ENCODE measurements around the gene PLXNB2.

Gene PLXNB2

DNA sequence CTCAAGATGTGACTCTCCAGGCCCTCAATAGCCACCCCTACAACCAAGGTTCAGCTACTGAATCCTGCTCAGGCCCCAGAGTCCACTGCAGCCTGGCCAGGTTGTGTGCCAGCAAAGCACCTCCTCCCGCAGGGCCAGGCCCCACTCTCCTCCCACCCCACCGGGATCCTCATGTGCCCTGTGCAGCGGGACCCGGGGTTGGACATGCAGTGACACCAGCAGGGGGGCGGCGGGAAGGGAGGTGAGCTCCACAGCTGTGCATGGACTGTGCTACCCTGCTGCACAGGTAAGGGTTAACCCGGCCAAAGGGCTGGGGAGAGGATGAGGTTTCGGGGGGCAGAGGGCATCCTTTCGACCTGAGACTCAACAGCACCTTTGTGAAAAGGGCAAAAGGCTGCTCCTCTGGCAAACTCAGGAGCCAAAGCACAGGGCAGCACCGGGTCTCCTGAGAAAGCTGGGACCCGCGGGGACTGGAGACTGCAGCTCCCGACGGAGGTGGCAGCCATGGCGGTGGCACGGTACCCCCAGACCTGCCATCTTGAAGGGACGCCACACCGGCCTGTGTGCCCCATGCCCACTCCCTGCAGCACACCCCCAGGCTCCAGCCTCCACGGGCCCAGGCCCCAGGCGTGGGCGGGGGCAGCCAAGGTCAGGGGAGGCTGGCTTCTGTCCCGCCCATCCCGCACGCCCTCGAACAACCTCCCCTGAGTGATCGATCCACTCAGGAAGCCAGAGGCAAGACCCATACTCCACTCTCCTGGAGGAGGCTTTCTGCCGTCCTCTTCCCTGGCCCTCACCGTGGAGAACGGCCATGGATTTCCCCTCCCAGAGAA, 10.6 kb downstream of the PLXNB2 start:
- DNase-seq = no peak

DNA sequence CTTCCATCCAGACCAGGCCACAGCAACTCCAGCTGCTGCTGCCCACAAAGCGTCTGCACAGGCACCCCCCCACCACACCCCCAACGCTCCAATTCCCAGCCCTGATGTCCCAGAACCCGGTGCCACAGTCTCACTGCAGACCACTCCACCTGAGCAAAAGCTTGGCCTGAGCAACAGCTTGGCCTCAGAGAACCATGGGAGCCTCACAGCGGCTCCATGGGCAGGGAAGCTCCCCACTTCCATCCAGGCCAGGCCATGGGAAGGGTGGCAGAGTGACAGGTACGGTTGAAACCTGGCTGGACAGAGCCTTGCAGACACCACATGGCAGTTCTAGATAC, 13.2 kb downstream of the PLXNB2 start:
- no peak for DNase-seq

DNA sequence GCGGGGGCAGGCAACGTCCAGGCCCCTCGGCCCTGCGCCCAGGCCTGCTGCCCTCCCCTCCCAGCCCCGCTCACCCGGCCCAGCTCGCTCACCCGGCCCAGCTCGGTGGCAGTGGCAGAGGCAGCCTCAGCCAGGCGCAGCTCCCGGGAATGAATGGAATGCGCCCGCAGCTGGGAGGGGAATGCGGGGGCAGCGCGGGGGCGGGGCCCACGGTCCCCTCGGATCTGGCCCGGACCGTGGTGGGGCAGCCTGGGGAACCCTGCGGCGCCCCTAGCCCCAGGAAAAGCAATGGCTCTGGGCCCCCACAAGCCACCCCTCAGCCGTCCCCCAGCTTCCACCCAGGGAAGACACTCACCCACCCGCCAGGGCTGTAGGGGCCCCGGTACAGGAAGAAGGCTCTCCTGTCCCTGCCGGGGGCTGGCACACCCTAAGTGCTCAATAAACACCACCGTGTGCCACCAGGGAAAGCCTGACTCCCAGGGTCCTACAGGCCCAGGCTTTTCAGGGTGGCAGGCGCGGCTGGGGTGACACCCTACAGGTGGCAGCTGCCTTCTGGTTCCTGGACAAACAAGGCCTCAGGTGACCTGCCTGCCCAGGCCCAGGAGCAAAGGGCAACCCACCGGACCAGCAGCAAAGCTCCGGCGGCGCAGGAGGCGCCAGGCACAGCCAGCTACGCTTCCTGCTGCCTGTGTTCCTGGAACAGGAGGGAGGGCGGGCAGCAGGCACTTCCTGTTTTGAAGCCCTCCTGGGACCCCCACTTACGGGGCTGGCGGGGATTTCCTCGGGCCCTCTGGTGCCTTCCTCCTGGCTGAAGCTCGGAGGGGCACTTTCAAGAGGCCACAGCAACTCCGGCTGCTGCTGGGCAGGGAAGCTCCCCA, 13.8 kb downstream of the PLXNB2 start:
- no peak for DNase-seq

- no peak for DNase-seq
Measured at GRCh38 chr22:50292643-50293440, 14.6 kb downstream of the PLXNB2 start.

DNA sequence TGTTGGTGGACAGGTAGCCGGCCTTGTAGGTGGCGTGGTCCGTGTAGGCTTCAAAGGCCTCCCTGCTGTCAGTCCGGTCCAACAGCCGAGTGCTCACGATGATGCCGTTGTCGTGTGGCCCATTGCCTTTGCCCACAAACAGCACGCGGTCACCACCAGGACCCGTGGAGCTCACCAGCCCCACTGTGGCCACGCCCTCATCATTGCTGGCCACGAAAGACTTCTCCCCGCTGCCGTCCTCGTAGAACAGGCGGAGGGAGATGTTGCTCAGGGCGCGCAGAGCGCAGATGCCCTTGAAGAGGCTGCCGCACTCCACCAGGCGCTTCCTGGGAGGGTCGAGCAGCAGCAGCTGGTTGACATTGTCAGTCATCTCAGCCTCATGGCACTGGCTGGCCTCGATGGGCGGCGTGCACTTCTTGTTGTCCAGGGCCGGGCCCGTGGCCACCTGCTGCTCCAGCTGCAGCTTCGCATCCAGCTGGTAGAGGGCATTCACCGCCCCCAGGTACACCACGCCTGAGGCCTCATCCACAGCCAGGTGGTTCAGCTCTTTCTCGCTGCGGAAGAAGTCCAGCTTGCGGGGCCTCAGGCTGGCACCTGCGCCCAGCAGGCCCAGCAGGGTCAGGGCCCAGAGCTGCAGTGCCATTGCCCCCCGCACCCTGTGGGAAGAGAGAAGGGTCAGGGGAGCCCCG, 17.4 kb downstream of the PLXNB2 start:
- no peak for DNase-seq

DNA sequence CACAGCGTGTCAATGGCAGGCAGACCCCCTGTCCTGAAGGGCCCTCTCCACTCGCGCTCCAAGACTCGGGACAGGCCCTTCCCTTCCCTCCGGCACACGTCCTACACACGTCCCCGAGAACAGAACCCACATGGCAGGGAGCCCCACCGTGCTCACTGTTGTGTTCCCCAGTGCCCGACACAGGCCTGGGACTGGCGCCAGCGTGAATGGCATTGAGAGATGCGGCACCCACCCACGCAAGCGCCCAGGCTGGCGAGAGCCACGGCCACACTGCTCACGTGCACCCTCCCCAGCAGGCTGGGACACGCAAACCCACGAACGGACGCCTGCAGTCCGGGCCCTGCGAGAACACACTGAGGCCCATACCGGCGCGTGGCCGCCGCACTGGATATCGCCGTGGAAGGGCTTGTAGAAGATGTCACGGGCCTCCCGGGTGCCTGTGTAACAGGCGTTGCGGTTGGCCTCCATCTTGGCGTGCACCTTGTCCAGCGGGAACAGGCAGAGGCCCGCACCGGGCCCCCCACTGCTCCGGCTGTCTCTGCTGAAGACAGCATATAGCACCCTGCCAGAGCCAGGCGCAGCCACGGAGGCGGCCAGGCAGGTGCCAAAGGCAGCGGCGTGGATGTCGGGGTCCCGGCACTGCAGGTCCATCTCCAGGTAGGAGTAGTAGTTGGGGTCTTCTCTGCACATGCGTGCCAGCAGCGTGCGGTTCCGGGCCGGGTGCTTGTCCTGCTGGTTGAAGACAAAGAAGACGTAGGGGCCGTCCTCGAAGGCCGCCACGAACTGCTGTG, 18.1 kb downstream of the PLXNB2 start:
- no peak for DNase-seq

- no peak for DNase-seq
Measured at GRCh38 chr22:50287731-50288130, 19.7 kb downstream of the PLXNB2 start.

DNA sequence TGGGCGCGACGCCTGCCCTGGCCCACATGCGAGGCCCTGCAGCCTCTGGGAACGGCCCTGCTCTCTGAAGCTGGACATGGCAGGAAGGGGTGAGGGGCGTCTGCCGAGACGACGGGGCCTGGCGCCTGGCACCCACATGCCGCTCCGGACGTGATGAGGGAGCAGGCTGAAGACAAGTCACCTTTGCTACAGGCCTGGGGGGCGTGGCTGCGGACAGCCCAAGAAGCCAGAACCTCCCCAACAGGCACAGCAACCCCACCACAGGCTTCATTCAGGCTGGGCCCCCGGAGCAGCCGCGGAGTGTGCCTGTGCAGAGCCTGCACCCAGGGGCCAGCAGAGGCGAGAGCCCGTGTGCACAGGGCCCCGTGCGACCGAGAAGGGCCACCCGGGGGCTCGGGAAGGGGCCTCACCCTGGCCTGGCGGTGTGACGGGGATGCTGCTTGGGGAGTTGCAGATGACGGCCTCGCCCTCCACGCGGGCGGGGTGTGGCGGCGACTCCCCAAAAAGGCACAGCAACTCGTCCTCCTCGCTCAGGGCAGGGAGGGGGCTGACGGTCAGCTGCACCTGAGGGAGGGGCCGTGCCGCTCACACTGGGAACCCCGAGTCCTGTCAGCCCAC, 20.6 kb downstream of the PLXNB2 start:
- DNase-seq = no peak

DNA sequence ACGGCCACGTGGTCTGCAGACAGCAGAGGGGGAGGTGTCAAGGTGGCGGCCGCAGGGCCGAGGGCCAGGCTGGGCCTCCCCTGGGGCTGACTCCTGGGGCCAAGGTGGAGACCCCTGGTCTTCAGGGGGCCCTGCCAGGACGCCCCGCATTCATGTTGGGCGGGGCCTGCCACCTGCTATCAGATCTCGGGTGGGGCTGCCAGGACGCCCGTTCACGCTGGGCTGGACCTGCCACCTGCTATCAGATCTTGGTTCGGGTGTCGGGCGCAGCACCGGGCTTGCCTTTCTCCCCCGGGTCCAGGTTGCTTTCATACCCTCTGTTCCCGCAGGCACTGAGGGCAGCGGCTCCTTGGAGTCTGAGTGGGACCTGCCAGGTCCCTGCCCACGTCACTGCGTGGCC, 21.2 kb downstream of the PLXNB2 start:
- no peak for DNase-seq

DNA sequence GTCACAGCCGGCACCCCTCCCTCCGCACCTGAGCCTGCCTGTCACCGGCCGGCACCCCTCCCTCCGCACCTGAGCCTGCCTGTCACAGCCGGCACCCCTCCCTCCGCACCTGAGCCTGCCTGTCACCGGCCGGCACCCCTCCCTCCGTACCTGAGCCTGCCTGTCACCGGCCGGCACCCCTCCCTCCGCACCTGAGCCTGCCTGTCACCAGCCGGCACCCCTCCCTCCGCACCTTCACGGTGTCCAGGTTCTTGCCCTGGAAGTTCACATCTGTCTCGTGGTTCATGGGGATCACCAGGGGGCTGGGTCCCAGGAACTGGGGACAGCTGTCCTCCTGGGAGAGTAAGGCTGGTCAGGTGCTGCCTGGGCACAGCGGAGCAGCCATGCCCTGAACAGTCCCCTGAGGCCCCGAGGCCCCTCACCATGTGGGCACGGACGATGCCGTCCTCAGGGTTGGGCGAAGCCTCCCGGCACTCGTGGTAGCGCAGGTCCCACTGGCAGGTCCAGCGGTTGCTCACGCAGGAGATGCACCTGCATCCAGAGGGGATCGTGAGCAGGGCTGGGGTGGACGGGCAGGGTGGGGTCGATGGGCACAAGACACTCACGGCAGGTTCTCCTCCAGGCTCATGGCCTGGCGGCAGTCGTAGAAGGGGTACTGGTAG, 21.7 kb downstream of the PLXNB2 start:
- DNase-seq = no peak

GRCh38 chr22:50284479-50284878, 23.0 kb downstream of the PLXNB2 start:
- no peak for DNase-seq

- DNase-seq = no peak
Measured at GRCh38 chr22:50283821-50284220, 23.6 kb downstream of the PLXNB2 start.

GRCh38 chr22:50282361-50283155, 24.9 kb downstream of the PLXNB2 start:
- DNase-seq = no peak

DNA sequence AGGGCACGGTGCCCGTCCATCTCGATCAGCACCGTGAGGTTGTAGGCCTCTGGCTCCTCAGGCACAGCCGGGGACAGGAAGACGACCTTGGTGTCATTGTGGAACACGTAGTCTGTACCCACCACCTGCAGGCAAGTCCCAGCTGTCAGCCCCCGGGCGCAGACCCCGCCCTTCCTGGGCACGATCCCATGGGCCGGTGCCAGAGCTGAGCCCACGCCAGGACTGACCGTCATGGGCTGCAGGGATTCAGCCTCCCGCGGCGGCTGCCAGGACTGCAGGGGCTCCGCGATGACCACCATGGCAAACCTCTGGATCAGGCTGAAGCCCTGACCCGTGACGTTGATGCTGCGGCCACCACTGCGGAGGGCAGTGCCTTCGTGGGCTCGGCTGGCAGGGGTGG, 25.5 kb downstream of the PLXNB2 start:
- DNase-seq = no peak

- no peak for DNase-seq
Measured at GRCh38 chr22:50281384-50281760, 26.1 kb downstream of the PLXNB2 start.

GRCh38 chr22:50280708-50281383, 26.6 kb downstream of the PLXNB2 start:
- no peak for DNase-seq

DNA sequence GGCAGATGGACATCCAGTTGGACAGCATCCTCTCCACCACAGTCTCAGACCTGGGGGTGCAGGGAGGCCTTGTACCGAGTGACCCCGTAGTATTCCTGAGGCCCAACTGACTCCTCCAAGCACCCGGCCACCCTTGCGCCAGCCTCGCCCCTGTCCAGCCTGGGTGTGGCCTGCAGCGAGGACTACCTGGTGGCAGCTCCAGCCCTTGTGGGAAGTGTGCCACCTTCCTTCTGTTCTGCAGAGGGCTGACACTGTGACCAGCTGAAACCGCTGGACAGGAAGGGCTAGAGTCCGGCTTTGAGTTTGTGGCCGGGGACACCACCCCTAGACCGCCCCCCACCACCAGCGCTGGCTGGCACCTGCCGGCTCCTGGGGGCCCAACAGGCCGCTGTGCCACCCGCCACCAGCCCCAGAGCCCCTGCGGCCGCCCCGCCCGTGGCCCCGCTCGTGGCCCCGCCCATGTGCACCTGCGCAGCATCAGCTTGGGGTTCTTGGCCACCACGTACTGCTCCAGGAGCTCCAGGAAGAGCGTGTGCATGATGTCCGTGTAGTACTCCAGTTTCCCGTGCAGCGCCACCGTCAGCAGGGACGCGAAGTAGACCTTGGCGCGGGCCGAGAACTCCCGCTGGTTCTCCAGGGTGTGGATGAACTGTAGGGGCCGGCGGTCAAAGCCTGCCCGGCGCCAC, 27.3 kb downstream of the PLXNB2 start:
- DNase-seq = no peak

GRCh38 chr22:50278956-50279619, 28.4 kb downstream of the PLXNB2 start:
- DNase-seq = no peak

Measured in NCI-H2081 (cell line).